WTC11 (cell line): ENCODE data around the gene FGD3.

ENCODE experiments used
- ELF4 ChIP-seq: sonication (generic); formaldehyde crosslinking; IDR thresholded peaks from 2 replicates; pipeline ENCODE4 v1.8.1; 2022; ENCODE audit warnings: low read depth, mild to moderate bottlenecking, moderate library complexity, missing genetic modification reagents
- FOXP4 ChIP-seq: sonication (generic); formaldehyde crosslinking; IDR thresholded peaks from 2 replicates; pipeline ENCODE4 v1.8.0; 2022; ENCODE audit warnings: mild to moderate bottlenecking, missing genetic modification reagents
- NFE2L1 ChIP-seq: sonication (generic); formaldehyde crosslinking; IDR thresholded peaks from 2 replicates; pipeline ENCODE4 v1.8.1; 2023; ENCODE audit warnings: missing genetic modification reagents
- NR2C2 ChIP-seq: sonication (generic); formaldehyde crosslinking; IDR thresholded peaks from 2 replicates; pipeline ENCODE4 v1.8.0; 2022; ENCODE audit warnings: mild to moderate bottlenecking, missing genetic modification reagents
- TEAD1 ChIP-seq: sonication (generic); formaldehyde crosslinking; IDR thresholded peaks from 2 replicates; pipeline ENCODE4 v1.8.0; 2022; ENCODE audit warnings: mild to moderate bottlenecking, missing genetic modification reagents
- USF2 ChIP-seq: sonication (generic); formaldehyde crosslinking; IDR thresholded peaks from 2 replicates; pipeline ENCODE4 v1.8.1; 2023; ENCODE audit warnings: mild to moderate bottlenecking, missing genetic modification reagents, moderate library complexity
- ZNF232 ChIP-seq: sonication (generic); formaldehyde crosslinking; IDR thresholded peaks from 2 replicates; pipeline ENCODE4 v1.8.0; 2022; ENCODE audit warnings: mild to moderate bottlenecking, missing genetic modification reagents
- TF ChIP-seq, protein P1 (sequence below): fragments of 200-600 bp; IDR thresholded peaks from 2 replicates; pipeline ENCODE4 v1.8.0; 2022; ENCODE audit warnings: antibody characterized with exemption
- TF ChIP-seq, protein P2 (sequence below): sonication (generic); formaldehyde crosslinking; IDR thresholded peaks from 2 replicates; pipeline ENCODE4 v1.8.1; 2022; ENCODE audit warnings: low read depth, missing genetic modification reagents, borderline replicate concordance
- TF ChIP-seq, protein P3 (sequence below): sonication (generic); formaldehyde crosslinking; IDR thresholded peaks from 2 replicates; pipeline ENCODE4 v1.8.0; 2022; ENCODE audit warnings: missing genetic modification reagents

GRCh38 chr9:93081081-93081529 is 133.8 kb downstream of the FGD3 start:
- TF ChIP-seq NFE2L1 (CRISPR knock-in tag) (no peak), FOXP4 (CRISPR knock-in tag) (no peak), NR2C2 (CRISPR knock-in tag) (no peak), USF2 (CRISPR knock-in tag) (no peak), TEAD1 (CRISPR knock-in tag) (no peak), ELF4 (CRISPR knock-in tag) (no peak), ZNF232 (CRISPR knock-in tag) (no peak)
- TF ChIP-seq, protein P1, sequence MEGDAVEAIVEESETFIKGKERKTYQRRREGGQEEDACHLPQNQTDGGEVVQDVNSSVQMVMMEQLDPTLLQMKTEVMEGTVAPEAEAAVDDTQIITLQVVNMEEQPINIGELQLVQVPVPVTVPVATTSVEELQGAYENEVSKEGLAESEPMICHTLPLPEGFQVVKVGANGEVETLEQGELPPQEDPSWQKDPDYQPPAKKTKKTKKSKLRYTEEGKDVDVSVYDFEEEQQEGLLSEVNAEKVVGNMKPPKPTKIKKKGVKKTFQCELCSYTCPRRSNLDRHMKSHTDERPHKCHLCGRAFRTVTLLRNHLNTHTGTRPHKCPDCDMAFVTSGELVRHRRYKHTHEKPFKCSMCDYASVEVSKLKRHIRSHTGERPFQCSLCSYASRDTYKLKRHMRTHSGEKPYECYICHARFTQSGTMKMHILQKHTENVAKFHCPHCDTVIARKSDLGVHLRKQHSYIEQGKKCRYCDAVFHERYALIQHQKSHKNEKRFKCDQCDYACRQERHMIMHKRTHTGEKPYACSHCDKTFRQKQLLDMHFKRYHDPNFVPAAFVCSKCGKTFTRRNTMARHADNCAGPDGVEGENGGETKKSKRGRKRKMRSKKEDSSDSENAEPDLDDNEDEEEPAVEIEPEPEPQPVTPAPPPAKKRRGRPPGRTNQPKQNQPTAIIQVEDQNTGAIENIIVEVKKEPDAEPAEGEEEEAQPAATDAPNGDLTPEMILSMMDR = no peak
- TF ChIP-seq, protein P2, sequence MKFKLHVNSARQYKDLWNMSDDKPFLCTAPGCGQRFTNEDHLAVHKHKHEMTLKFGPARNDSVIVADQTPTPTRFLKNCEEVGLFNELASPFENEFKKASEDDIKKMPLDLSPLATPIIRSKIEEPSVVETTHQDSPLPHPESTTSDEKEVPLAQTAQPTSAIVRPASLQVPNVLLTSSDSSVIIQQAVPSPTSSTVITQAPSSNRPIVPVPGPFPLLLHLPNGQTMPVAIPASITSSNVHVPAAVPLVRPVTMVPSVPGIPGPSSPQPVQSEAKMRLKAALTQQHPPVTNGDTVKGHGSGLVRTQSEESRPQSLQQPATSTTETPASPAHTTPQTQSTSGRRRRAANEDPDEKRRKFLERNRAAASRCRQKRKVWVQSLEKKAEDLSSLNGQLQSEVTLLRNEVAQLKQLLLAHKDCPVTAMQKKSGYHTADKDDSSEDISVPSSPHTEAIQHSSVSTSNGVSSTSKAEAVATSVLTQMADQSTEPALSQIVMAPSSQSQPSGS = no peak
- TF ChIP-seq, protein P3, sequence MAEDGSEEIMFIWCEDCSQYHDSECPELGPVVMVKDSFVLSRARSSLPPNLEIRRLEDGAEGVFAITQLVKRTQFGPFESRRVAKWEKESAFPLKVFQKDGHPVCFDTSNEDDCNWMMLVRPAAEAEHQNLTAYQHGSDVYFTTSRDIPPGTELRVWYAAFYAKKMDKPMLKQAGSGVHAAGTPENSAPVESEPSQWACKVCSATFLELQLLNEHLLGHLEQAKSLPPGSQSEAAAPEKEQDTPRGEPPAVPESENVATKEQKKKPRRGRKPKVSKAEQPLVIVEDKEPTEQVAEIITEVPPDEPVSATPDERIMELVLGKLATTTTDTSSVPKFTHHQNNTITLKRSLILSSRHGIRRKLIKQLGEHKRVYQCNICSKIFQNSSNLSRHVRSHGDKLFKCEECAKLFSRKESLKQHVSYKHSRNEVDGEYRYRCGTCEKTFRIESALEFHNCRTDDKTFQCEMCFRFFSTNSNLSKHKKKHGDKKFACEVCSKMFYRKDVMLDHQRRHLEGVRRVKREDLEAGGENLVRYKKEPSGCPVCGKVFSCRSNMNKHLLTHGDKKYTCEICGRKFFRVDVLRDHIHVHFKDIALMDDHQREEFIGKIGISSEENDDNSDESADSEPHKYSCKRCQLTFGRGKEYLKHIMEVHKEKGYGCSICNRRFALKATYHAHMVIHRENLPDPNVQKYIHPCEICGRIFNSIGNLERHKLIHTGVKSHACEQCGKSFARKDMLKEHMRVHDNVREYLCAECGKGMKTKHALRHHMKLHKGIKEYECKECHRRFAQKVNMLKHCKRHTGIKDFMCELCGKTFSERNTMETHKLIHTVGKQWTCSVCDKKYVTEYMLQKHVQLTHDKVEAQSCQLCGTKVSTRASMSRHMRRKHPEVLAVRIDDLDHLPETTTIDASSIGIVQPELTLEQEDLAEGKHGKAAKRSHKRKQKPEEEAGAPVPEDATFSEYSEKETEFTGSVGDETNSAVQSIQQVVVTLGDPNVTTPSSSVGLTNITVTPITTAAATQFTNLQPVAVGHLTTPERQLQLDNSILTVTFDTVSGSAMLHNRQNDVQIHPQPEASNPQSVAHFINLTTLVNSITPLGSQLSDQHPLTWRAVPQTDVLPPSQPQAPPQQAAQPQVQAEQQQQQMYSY (CRISPR knock-in tag) = no peak
